ENCODE data around the gene ATF7IP.
A peak's percentile ranks its signal among the peaks of the same experiment; 100 is the strongest.
"Not testable (repeated sequence)": the region's sequence is repeated elsewhere in the genome, so short reads cannot be mapped to it uniquely, and the experiment has no call there.

ATF7IP gene

GRCh38 chr12:14403711-14404196 lies 38.3 kb downstream of the ATF7IP start:
- DNase-seq (ENCODE audit: low read depth), result peak; percentile 89
- TF ChIP-seq CTCF (IDR thresholded peaks at IDR 0.05; ENCODE audit: low read length, missing control alignments), result no peak
- no peak overlapping the region for H3K4me3 ChIP-seq (replicated peaks; ENCODE audit: low read depth, low read length)

DNA sequence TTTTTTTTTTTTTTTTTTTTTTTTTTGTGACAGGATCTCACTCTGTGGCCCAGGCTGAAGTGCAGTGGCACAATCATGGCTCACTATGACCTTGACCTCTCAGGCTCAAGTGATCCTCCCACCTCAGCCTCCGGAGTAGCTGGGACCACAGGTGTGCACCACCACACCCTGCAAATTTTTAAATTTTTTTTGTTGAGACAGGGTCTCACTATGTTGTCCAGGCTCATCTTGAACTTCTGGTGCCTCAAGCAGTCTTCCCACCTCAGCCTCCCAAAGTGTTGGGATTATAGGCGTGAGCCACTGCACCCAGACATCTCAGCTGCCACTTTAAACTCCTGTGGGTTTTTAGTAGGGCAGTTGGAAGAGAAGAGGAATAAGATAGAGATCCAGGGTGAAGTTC lies 39.9 kb downstream of the ATF7IP start:
- not testable (repeated sequence) for DNase-seq (ENCODE audit: low read depth); H3K4me3 ChIP-seq (replicated peaks; ENCODE audit: low read depth, low read length)

DNA sequence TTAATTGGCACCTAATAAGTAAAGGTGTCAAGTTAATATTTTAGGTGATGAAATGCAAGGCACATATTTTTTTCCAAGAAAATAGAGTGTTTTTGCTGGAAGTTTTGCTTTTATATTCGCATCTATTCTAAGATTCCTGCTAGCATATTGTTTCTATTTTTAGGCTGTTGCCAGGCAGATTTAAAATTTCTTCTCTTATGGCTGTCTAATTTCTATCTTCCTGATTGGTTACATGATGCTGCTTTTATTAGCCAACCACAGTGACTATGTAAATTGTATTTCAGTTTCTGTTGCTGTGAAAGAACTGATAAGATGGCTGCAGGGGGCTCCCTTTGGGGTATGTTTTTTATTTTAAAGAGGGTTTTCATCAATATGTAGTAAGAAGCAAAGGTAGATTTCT lies 42.7 kb downstream of the ATF7IP start:
- no peak overlapping the region for H3K4me3 ChIP-seq (replicated peaks; ENCODE audit: low read depth, low read length)
- TF ChIP-seq CTCF (IDR thresholded peaks at IDR 0.05; ENCODE audit: low read length, missing control alignments), result no peak
- DNase-seq (ENCODE audit: low read depth), result peak; percentile 58

DNA sequence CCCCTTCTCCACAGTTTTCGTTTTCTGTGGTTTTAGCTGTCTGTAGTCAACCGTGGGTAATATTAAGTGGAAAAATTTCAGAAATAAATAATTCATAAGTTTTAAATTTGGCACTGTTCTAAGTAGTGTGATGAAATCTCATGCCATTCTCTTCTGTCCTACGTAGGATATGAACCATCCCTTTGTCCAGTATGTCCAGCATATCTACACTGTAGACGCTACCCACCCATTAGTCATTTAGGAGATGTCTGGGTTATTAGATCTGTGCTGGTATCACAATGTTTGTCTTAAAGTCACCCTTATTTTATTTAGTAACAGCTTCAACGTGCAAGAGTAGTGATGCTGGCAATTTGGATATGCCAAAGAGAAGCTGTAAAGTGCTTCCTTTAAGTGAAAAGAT lies 44.7 kb downstream of the ATF7IP start:
- peak; percentile 85 for DNase-seq (ENCODE audit: low read depth)
- no peak for TF ChIP-seq CTCF (IDR thresholded peaks at IDR 0.05; ENCODE audit: low read length, missing control alignments)
- H3K4me3 ChIP-seq (replicated peaks; ENCODE audit: low read depth, low read length), result no peak overlapping the region

GRCh38 chr12:14410841-14411569 lies 45.5 kb downstream of the ATF7IP start:
- no peak for DNase-seq (ENCODE audit: low read depth)
- H3K4me3 ChIP-seq (replicated peaks; ENCODE audit: low read depth, low read length), result no peak overlapping the region
- no peak for TF ChIP-seq CTCF (IDR thresholded peaks at IDR 0.05; ENCODE audit: low read length, missing control alignments)

GRCh38 chr12:14416658-14417057 lies 51.2 kb downstream of the ATF7IP start:
- H3K4me3 ChIP-seq (replicated peaks; ENCODE audit: low read depth, low read length), result no peak overlapping the region
- peak; percentile 92 for DNase-seq (ENCODE audit: low read depth)
- TF ChIP-seq CTCF (IDR thresholded peaks at IDR 0.05; ENCODE audit: low read length, missing control alignments), result peak; percentile 41

DNA sequence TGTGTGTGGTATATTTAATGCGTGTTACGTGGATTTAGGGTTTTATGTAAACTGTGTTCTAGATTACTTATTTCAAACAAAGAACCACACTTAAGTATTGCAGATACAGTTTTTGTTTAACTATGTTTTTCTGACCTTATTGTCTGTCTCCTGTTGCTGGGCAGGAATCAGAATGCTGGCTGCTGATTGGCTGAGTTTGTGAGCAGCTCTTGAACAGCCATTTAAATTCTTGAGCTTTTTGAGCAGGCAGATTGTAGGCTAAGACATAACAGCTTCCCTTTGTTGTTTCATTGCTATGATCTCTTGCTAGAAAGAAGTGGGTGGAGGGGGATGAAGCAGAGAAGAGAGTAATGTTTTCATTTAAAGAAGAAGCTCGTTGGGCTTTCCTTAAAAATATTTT lies 52.2 kb downstream of the ATF7IP start:
- TF ChIP-seq CTCF (IDR thresholded peaks at IDR 0.05; ENCODE audit: low read length, missing control alignments), result no peak
- peak; percentile 94 for DNase-seq (ENCODE audit: low read depth)
- H3K4me3 ChIP-seq (replicated peaks; ENCODE audit: low read depth, low read length), result no peak overlapping the region

Data from fibroblast of pulmonary artery (primary cell).